Skeletal muscle satellite cell (primary cell): ENCODE data around the gene PAXX.

Experiments
- H3K27me3 ChIP-seq: 2 replicates; pipeline ENCODE4 v1.7.0; 2013; ENCODE audit warnings: low read length; ENCODE audit not compliant: control insufficient read depth, insufficient read depth
- H3K36me3 ChIP-seq: 2 replicates; pipeline ENCODE4 v1.7.0; 2013; ENCODE audit warnings: mild to moderate bottlenecking, control low read depth, low read length; ENCODE audit not compliant: insufficient read depth
- H3K4me1 ChIP-seq: 2 replicates; pipeline ENCODE4 v1.7.0; 2013; ENCODE audit warnings: low read length; ENCODE audit not compliant: control insufficient read depth, insufficient read depth
- H3K4me2 ChIP-seq: 2 replicates; pipeline ENCODE4 v1.7.0; 2013; ENCODE audit warnings: mild to moderate bottlenecking, low read length
- H3K4me3 ChIP-seq: 2 replicates; pipeline ENCODE4 v1.7.0; 2013; ENCODE audit warnings: low read length
- H3K9ac ChIP-seq: 2 replicates; pipeline ENCODE4 v1.7.0; 2013; ENCODE audit warnings: mild to moderate bottlenecking, low read depth, low read length, moderate library complexity
- H3K9me3 ChIP-seq: replicated peaks from 2 replicates; pipeline ENCODE4 v1.7.0; 2013; ENCODE audit warnings: mild to moderate bottlenecking, control low read depth, low read length

PAXX gene

GRCh38 chr9:136992819-136993369 lies 672 bp downstream of the PAXX start:
- Histone ChIP-seq H3K27me3 (no peaks in the 10 kb centered on the region), H3K36me3 (no peaks in the 10 kb centered on the region), H3K4me1 (peaks cover 47% of the 10 kb centered on the region), H3K9me3 (no peaks in the 10 kb centered on the region), H3K4me3 (peak overlapping the region; percentile 88), H3K4me2 (peak overlapping the region; percentile 92), H3K9ac (peak overlapping the region; percentile 78)

DNA sequence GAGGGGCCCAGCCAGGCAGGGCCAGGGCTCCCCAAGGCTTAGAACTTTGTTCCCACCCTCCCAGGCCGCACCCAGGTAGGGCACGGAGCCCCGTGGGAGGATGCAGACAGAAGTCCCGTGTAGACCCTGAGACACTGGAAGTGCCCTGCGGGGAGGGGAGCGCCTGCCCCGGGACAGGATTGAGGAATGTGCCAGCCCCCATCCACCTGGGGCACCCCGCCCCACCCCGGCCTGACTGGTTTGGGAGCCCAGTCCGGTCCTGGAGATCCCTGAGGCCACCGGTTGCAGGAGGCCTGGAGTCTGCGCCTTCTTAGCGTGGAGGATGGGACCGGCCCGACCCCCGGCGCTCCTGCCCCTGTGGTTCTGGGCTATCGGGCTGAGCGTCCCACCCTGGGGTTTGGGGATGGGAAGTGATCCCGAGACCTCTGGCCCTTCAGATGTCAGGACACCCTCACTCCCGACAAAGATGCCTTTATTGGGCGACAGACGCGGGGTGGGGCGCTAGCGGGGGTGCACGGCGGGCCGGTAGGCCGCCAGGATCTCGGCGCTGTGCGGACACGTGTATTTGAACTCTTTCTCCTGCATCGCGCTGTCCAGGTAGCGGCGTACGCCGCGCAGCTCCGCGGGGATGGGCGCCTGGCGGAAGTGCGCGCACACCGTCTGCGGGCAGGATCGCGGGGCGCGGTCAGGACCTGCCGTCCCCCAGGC lies 2.1 kb downstream of the PAXX start:
- H3K4me3 ChIP-seq, result no peak overlapping the region

DNA sequence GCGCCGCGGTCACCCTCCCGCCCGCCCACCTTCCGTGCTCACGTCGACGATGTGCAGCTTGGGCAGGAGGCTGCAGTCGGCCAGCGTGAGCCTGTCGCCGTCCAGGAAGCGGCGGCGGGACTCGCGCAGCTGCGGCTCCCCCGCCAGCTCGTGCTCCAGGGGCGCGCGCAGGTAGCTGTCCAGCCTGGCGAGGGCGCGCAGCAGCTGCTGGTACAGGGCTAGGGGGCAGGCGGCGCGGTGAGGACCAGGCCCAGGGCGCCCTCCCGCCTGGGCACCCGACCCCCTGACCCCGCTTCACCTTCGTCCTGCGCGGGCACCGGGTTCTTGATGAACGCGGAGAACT lies 2.6 kb downstream of the PAXX start:
- H3K27me3 ChIP-seq, result no peaks in the 10 kb centered on the region
- no peak overlapping the region for H3K4me3 ChIP-seq
- H3K9me3 ChIP-seq, result no peaks in the 10 kb centered on the region
- H3K4me2 ChIP-seq, result peak overlapping the region; percentile 80
- no peak overlapping the region for H3K9ac ChIP-seq
- no peaks in the 10 kb centered on the region for H3K36me3 ChIP-seq
- H3K4me1 ChIP-seq, result peaks cover 53% of the 10 kb centered on the region

More for the DNA sequence above, 2.1 kb downstream of the PAXX start:
- peaks cover 52% of the 10 kb centered on the region for H3K4me1 ChIP-seq
- H3K4me2 ChIP-seq, result peak overlapping the region; percentile 92
- H3K9me3 ChIP-seq, result no peaks in the 10 kb centered on the region
- H3K36me3 ChIP-seq, result no peaks in the 10 kb centered on the region
- H3K9ac ChIP-seq, result no peak overlapping the region
- H3K27me3 ChIP-seq, result no peaks in the 10 kb centered on the region

DNA sequence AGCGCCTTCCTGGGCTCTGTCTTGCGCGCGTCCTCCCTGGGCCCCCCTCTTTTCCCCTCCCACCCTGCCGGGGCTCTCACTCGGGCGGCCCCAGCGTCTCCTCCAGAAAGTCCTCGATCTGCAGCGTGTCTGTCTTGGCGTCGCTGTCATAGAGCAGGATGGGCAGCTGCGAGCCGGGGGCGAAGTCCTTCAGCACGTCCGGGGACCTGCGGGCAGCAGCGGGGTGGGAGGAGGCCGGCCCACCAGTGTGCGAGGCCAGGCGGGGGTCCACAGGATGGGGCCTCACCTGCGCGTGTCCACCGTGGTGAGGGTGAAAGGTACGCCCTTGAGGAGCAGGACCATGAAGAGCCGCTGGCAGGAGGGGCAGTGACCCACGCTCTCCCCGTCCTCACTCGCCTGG lies 3.1 kb downstream of the PAXX start:
- Histone ChIP-seq H3K27me3 (no peaks in the 10 kb centered on the region), H3K9ac (no peak overlapping the region), H3K36me3 (no peaks in the 10 kb centered on the region), H3K4me2 (peak overlapping the region; percentile 80), H3K9me3 (no peaks in the 10 kb centered on the region), H3K4me3 (no peak overlapping the region), H3K4me1 (peaks cover 59% of the 10 kb centered on the region)

GRCh38 chr9:136995772-136996311 lies 3.6 kb downstream of the PAXX start:
- Histone ChIP-seq H3K36me3 (no peaks in the 10 kb centered on the region), H3K9ac (peak overlapping the region; percentile 52)

DNA sequence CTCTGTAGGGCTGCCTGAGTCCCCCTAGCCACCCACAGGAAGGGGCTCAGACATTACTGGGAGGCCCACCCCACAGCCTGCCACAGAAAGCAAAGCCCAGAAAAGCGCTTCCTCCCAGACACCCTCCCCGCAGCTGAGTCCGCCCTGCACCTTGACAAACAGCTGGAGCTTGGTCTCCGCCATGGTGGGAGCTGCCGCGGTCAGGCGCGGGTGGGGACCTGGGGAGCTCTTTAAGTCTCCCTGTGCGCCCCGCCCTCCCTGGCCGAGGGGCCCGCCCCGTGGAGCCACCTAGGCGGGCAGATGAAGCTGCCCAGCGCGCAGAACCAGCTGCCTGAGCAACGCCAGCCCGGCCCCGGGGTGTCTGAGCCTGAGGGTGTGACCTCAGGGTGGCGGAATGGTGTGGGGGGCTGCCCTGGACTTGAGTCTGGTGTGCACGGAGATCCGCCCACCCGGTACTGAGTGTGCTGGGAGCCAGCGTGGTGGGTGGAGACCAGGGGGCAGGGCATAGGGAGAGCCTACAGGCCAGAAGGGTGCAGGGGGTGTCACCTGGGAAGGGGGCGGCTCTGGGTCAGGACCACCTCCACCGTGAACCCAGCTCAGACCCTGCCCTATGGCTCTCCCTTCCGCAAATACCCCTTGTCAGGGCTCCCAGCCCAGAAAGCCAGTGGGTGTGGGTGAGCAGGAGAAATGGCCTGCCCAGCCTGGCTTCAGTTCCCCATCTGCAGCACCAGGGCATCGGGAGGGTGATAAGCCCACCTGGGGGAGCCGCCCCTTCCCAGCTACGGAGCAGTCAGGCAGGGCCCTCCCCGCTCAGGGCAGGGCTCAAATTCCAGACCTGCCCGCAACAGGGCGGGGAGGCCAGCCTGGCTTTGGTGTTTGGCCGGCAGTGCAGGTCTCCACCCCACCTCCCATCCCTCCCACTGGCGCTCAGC lies 4.4 kb downstream of the PAXX start, which contains the start of gene CLIC3:
Gene CLIC3 (minus strand): TSS at position 208 of the 932 bp plus-strand sequence. CDS start 25 bp downstream, at position 183.
- H3K4me3 ChIP-seq, result peak within 1 kb of the TSS; percentile 55

More at GRCh38 chr9:136995772-136996311, 3.6 kb downstream of the PAXX start:
- H3K9me3 ChIP-seq, result no peaks in the 10 kb centered on the region
- peaks cover 62% of the 10 kb centered on the region for H3K4me1 ChIP-seq
- H3K4me2 ChIP-seq, result peak overlapping the region; percentile 80
- H3K27me3 ChIP-seq, result no peaks in the 10 kb centered on the region
- H3K4me3 ChIP-seq, result peak overlapping the region; percentile 55

GRCh38 chr9:136997371-136997770 lies 5.1 kb downstream of the PAXX start:
- Histone ChIP-seq H3K36me3 (no peaks in the 10 kb centered on the region), H3K9ac (no peak overlapping the region), H3K4me1 (peaks cover 62% of the 10 kb centered on the region), H3K4me2 (no peak overlapping the region), H3K4me3 (no peak overlapping the region), H3K27me3 (no peaks in the 10 kb centered on the region), H3K9me3 (no peaks in the 10 kb centered on the region)

More for the DNA sequence above, 4.4 kb downstream of the PAXX start, which contains the start of gene CLIC3:
- peak within 1 kb of the TSS; percentile 80 for H3K4me2 ChIP-seq
- H3K36me3 ChIP-seq, result no peaks in the 10 kb centered on the region
- no peaks in the 10 kb centered on the region for H3K27me3 ChIP-seq
- H3K4me1 ChIP-seq, result peaks cover 62% of the 10 kb centered on the region
- H3K9me3 ChIP-seq, result no peaks in the 10 kb centered on the region
- peak within 1 kb of the TSS; percentile 52 for H3K9ac ChIP-seq

DNA sequence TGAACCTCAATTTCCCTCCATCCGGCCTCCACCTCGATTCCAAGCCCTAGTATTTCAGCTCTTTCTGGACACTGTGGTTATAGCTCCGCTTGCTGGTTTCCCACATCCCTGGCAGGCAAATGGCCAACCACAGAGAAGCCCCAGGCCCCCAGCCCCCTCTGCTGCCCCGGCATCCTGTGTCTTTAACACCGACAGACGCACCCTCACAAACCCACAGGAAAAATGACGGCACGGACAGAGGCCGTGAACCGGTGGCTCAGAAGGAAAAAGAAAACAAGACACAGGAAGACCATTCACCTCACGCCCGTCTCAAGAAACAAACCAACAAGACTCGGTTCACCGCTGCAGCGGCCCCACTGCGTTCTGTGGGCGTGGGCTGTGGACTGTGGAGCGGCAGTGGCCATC lies 5.6 kb downstream of the PAXX start:
- Histone ChIP-seq H3K9ac (no peak overlapping the region), H3K4me3 (no peak overlapping the region), H3K36me3 (no peaks in the 10 kb centered on the region), H3K4me1 (peaks cover 61% of the 10 kb centered on the region), H3K9me3 (no peaks in the 10 kb centered on the region), H3K27me3 (no peaks in the 10 kb centered on the region), H3K4me2 (no peak overlapping the region)

GRCh38 chr9:137000177-137000930 lies 8.1 kb downstream of the PAXX start:
- Histone ChIP-seq H3K4me1 (peaks cover 40% of the 10 kb centered on the region), H3K36me3 (no peaks in the 10 kb centered on the region), H3K27me3 (no peaks in the 10 kb centered on the region), H3K4me3 (no peak overlapping the region), H3K9ac (no peak overlapping the region), H3K4me2 (peak overlapping the region; percentile 28), H3K9me3 (no peaks in the 10 kb centered on the region)

DNA sequence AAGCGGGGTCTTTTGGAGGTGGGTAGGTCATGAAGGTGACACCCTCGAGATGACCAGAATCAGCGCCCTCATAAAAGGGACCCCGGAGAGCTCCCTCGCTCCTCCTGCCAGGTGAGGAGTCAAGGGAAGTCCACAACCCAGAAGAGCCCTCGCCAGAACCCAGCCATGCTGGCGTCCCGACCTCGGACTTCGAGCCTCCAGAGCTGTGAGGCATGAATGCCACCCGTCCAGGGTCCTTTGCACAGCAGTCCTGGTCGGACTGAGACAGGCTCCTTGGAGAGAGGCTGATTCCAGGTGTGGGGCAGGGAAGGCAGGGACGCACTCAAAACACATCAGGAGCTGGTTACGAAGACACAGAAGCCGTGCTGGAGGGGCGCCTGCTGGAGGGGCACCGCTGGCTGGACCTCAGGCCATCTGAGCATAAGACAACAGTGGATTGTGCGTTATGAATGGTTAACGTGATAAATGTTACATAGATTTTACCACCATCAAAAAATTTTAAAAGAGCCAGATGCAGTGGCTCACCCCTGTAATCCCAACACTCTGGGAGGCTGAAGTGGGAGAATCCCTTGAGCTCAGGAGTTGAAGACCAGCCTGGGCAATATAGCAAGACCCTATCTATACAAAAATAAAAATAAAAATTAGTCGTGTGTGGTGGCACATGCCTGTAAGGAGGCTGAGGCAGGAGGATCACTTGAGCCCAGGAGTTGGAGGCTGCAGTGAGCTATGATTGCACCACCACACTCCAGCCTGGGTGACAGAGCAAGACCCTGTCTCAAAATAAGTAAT lies 9.8 kb downstream of the PAXX start:
- Histone ChIP-seq H3K4me1 (peaks cover 23% of the 10 kb centered on the region), H3K27me3 (no peaks in the 10 kb centered on the region), H3K4me2 (no peak overlapping the region), H3K9me3 (no peaks in the 10 kb centered on the region), H3K9ac (no peak overlapping the region), H3K4me3 (no peak overlapping the region), H3K36me3 (no peaks in the 10 kb centered on the region)
